ENCODE measurements around the gene ARMH1. TPM values are rescaled to one million over a fixed set of nuclear protein-coding genes. Genes with fewer than 3 reads are reported as not detected.

ARMH1 gene
- total RNA-seq, 1 experiment from 2014 or later: not detected

GRCh38 chr1:44637702-44638411 is 36.7 kb upstream of the ARMH1 start:
- no peak for DNase-seq (ENCODE audit: low read depth in 1 of 2, low spot score in 2 of 2)
- Histone ChIP-seq H3K4me3 (no peak overlapping the region), H3K4me1 (replicated peaks) (peaks cover 4% of the 10 kb centered on the region; the same call in 1 of the 2 replicates), H3K27me3 (replicated peaks) (no peaks in the 10 kb centered on the region), H3K27ac (no peak overlapping the region), H3K9me3 (replicated peaks) (no peaks in the 10 kb centered on the region), H3K36me3 (peaks cover 100% of the 10 kb centered on the region)

GRCh38 chr1:44640200-44640853 is 34.2 kb upstream of the ARMH1 start:
- no peak overlapping the region for H3K27ac ChIP-seq
- H3K36me3 ChIP-seq: peaks cover 98% of the 10 kb centered on the region
- no peak for DNase-seq (ENCODE audit: low read depth in 1 of 2, low spot score in 2 of 2)
- no peaks in the 10 kb centered on the region for H3K9me3 ChIP-seq (replicated peaks)
- no peaks in the 10 kb centered on the region for H3K27me3 ChIP-seq (replicated peaks)
- H3K4me1 ChIP-seq (replicated peaks): no peaks in the 10 kb centered on the region
- no peak overlapping the region for H3K4me3 ChIP-seq

DNA sequence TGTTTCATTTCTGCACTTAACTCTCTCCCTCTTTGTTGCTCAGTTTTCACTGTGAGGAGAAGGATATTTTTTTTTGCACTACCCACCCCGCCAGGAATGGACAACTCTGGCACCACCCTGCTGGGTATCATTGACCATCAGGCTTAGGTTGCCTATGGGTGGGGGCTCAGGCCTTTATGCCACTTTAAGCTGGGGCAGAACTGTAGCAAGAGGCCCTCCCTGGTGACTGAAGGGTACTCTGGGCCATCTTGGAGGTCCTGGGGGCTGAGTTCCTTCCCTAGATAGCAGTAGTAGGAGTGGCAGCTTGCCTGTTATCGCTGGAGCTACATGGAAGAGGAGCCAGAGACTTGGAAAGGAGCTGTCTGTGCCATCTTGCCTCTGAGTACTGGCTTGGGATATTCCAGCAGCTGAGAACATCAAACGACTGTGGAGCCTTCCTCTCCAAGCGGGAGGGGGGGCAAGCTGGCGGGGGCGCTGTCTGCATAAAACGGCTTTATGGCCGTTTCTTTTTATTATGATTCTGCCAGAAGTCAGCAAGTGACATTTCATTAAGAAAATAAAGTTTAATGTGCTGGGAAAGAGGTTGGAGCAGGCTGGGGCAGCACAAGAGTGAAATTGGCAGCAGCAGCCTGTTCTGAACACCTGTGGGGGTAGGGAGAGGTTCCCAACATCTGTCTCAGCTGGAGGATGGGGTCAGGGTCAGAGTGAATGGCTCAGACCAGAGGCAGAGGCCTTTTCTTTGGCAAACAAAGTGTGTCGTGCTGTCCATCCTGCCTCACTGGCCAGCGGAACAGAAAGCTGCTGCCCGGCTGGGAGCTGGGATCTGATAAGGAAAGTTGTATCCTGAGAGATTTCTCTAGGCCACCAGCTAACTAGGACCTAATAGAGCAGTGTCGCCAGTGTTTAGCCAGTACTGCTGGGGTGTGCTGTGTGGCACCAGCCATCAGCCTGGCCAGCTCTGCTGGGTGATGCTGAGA is 33.1 kb upstream of the ARMH1 start:
- H3K27ac ChIP-seq: no peak overlapping the region
- peaks cover 96% of the 10 kb centered on the region for H3K36me3 ChIP-seq

GRCh38 chr1:44642255-44642654 is 32.3 kb upstream of the ARMH1 start:
- DNase-seq (ENCODE audit: low read depth in 1 of 2, low spot score in 2 of 2): no peak
- Histone ChIP-seq H3K9me3 (replicated peaks) (no peaks in the 10 kb centered on the region), H3K27me3 (replicated peaks) (no peaks in the 10 kb centered on the region), H3K27ac (no peak overlapping the region), H3K36me3 (peaks cover 92% of the 10 kb centered on the region), H3K4me1 (replicated peaks) (no peaks in the 10 kb centered on the region), H3K4me3 (no peak overlapping the region)

More for the DNA sequence above, 33.1 kb upstream of the ARMH1 start:
- Histone ChIP-seq H3K9me3 (replicated peaks) (no peaks in the 10 kb centered on the region), H3K4me1 (replicated peaks) (no peaks in the 10 kb centered on the region), H3K4me3 (no peak overlapping the region), H3K27me3 (replicated peaks) (no peaks in the 10 kb centered on the region)
- DNase-seq (ENCODE audit: low read depth in 1 of 2, low spot score in 2 of 2): no peak

GRCh38 chr1:44642925-44643324 is 31.6 kb upstream of the ARMH1 start:
- Histone ChIP-seq H3K27ac (no peak overlapping the region), H3K4me3 (no peak overlapping the region), H3K4me1 (replicated peaks) (no peaks in the 10 kb centered on the region), H3K9me3 (replicated peaks) (no peaks in the 10 kb centered on the region), H3K27me3 (replicated peaks) (no peaks in the 10 kb centered on the region), H3K36me3 (peaks cover 91% of the 10 kb centered on the region)
- no peak for DNase-seq (ENCODE audit: low read depth in 1 of 2, low spot score in 2 of 2)

- DNase-seq (ENCODE audit: low read depth in 1 of 2, low spot score in 2 of 2): no peak
- no peak overlapping the region for H3K27ac ChIP-seq
- peaks cover 91% of the 10 kb centered on the region for H3K36me3 ChIP-seq
- no peak overlapping the region for H3K4me3 ChIP-seq
- H3K27me3 ChIP-seq (replicated peaks): no peaks in the 10 kb centered on the region
- H3K4me1 ChIP-seq (replicated peaks): no peaks in the 10 kb centered on the region
- H3K9me3 ChIP-seq (replicated peaks): no peaks in the 10 kb centered on the region
These were observed 30.7 kb upstream of the ARMH1 start for GRCh38 chr1:44643721-44644334.

GRCh38 chr1:44644806-44645205 is 29.7 kb upstream of the ARMH1 start:
- Histone ChIP-seq H3K9me3 (replicated peaks) (no peaks in the 10 kb centered on the region), H3K27ac (no peak overlapping the region), H3K4me1 (replicated peaks) (no peaks in the 10 kb centered on the region), H3K27me3 (replicated peaks) (no peaks in the 10 kb centered on the region), H3K4me3 (no peak overlapping the region), H3K36me3 (peaks cover 87% of the 10 kb centered on the region)
- DNase-seq (ENCODE audit: low read depth in 1 of 2, low spot score in 2 of 2): no peak

DNA sequence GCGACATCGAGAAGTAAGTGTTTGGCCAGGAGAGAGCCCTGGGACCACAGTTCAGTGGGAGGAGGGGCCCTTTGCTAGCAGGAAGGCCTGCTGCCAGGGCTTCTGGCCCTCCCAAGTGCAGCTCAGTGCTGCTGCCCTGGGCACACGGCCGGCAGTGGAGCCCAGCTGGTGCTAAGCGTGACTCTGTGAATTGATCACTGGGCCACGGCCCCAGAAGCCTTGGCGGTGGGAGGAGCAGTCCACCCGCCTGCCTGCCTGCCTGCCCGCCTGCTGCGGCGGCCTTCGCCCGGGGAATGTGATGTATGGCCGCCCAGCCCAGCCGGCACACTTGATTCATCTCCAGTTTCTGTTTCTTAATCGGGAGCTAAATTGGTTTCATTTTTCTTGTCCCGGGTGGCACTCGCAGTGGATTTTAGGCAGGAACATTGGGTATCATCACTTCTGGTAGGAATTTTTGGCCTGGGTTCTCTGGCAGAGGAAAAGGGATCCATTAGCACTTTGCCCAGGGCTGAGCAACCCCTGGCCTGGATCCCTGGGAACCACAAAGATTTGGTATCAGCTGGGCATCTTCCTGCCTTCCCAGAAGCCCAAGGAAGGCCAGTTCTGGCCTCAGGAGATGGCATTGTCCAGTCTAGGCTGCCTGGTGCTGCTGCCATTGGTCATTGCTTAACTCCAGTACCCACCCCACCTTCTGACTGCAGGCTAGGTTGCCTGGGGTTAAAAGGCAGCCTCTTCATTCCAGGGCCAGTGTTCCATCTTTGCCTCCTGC is 28.9 kb upstream of the ARMH1 start:
- Histone ChIP-seq H3K4me1 (replicated peaks) (no peaks in the 10 kb centered on the region), H3K27me3 (replicated peaks) (no peaks in the 10 kb centered on the region), H3K4me3 (no peak overlapping the region), H3K9me3 (replicated peaks) (no peaks in the 10 kb centered on the region), H3K27ac (no peak overlapping the region), H3K36me3 (peaks cover 87% of the 10 kb centered on the region)
- DNase-seq (ENCODE audit: low read depth in 1 of 2, low spot score in 2 of 2): no peak

DNA sequence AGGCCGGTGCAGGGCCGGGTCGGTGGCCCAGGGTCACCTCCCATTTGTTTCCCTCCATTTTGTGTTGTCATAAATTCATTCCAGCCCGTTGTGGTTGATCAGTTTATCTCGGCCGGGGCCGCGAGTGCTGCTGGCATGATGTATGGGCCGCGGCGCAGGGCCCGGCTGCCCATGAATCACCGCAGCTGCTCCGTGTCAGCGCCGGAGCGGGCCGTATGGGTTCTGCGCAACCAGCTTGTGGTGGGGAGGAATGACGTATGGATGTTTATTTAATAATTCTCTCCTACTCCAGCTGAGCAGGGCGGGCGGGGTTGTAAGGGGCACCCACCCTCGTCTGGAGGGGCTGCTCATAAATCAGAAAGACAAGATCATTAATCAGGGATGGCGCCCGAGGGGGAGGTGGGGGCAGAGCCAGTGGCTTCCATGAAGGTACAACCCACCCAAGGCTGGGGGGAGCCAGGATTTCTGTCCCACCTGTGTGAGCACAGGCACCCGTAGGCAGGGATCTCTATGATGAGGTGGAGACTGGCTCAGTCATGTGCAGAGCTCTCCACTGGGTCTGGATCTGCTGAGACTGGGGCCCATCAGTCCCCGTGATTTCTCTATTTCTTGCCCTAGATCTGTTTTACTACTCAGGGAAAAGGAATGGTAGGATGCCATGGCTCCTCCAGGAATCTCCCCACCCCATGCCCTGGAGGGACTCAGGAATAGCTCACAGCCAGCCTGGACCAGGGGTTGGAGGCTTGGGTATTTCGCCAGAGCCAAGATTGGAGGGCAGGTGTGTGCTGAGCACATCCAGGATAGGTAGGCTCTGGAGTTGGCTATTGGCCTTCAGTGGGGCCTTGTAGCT is 28.0 kb upstream of the ARMH1 start:
- Histone ChIP-seq H3K36me3 (peaks cover 79% of the 10 kb centered on the region), H3K4me3 (no peak overlapping the region), H3K4me1 (replicated peaks) (no peaks in the 10 kb centered on the region), H3K9me3 (replicated peaks) (no peaks in the 10 kb centered on the region), H3K27ac (no peak overlapping the region), H3K27me3 (replicated peaks) (no peaks in the 10 kb centered on the region)
- DNase-seq (ENCODE audit: low read depth in 1 of 2, low spot score in 2 of 2): no peak

GRCh38 chr1:44647896-44648295 is 26.6 kb upstream of the ARMH1 start:
- H3K4me1 ChIP-seq (replicated peaks): no peaks in the 10 kb centered on the region
- H3K4me3 ChIP-seq: no peak overlapping the region
- H3K27ac ChIP-seq: no peak overlapping the region
- H3K36me3 ChIP-seq: peaks cover 65% of the 10 kb centered on the region
- H3K27me3 ChIP-seq (replicated peaks): no peaks in the 10 kb centered on the region
- no peaks in the 10 kb centered on the region for H3K9me3 ChIP-seq (replicated peaks)
- DNase-seq (ENCODE audit: low read depth in 1 of 2, low spot score in 2 of 2): no peak

GRCh38 chr1:44648529-44649250 is 25.8 kb upstream of the ARMH1 start:
- 0 out of 2 replicates have a peak, but pooled peaks cover 2% of the 10 kb centered on the region for H3K9me3 ChIP-seq (replicated peaks)
- H3K27ac ChIP-seq: no peak overlapping the region
- peaks cover 59% of the 10 kb centered on the region for H3K36me3 ChIP-seq

DNA sequence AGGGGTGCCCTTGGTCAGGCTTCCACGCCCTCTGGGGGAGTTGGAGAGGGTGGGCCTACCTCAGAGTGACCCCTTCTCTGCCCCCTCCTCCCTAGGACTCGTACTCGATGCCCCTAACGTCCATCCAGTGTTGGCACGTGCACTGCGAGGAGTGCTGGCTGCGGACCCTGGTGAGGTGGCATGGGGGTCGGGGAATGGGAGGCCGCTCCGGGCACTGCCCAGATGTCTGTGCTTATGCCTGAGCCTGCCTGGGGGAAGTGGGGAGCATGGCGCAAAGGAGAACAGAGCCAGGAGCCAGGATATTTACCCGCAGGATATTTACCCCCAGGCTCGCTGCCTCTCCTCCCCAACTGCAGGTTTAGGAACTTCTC is 24.7 kb upstream of the ARMH1 start:
- Histone ChIP-seq H3K4me1 (replicated peaks) (no peaks in the 10 kb centered on the region), H3K36me3 (peaks cover 48% of the 10 kb centered on the region), H3K27me3 (replicated peaks) (no peaks in the 10 kb centered on the region), H3K4me3 (no peak overlapping the region), H3K9me3 (replicated peaks) (0 out of 2 replicates have a peak, but pooled peaks cover 2% of the 10 kb centered on the region), H3K27ac (no peak overlapping the region)
- DNase-seq (ENCODE audit: low read depth in 1 of 2, low spot score in 2 of 2): no peak

More at GRCh38 chr1:44648529-44649250, 25.8 kb upstream of the ARMH1 start:
- no peak for DNase-seq (ENCODE audit: low read depth in 1 of 2, low spot score in 2 of 2)
- Histone ChIP-seq H3K27me3 (replicated peaks) (no peaks in the 10 kb centered on the region), H3K4me3 (no peak overlapping the region), H3K4me1 (replicated peaks) (no peaks in the 10 kb centered on the region)
